GM12878 (cell line): ENCODE results near the gene STK38. TPM values are rescaled to one million over a fixed set of nuclear protein-coding genes. Genes with fewer than 3 reads are reported as not detected.

Source experiments
- ATAC-seq: fragments of 200-7000 bp; cut with Tn5 transposase; 3 replicates; pipeline ENCODE4 v1.9.1; 2020; ENCODE audit warnings: mild to moderate bottlenecking, moderate library complexity
- BruUV-seq: library from RNA; stranded (reverse); fragments of 400-500 nt; replicated peaks from 2 replicates; lab custom pipeline; 2021; lab: Mats Ljungman, UMichigan
- CTCF ChIA-PET: fragments of 300-600 bp; sonication (Branson Sonifier 250); formaldehyde crosslinking; extraction: SDS; loops from one replicate; lab custom pipeline; 2021; ENCODE audit warnings: inconsistent platforms; lab: Yijun Ruan, JAX
- POLR2A ChIA-PET: fragments of 350-600 bp; formaldehyde crosslinking; extraction: SDS; loops from one replicate; lab custom pipeline; 2021; ENCODE audit warnings: inconsistent platforms; lab: Charles Lee
- RAD21 ChIA-PET: fragments of 300-600 bp; sonication (Branson Sonifier 250); formaldehyde crosslinking; loops from one replicate; lab custom pipeline; 2023; ENCODE audit warnings: antibody characterized with exemption; ENCODE audit not compliant: unreplicated experiment; lab: Charles Lee
- SMC1A ChIA-PET: fragments of 300-600 bp; sonication (Branson Sonifier 250); formaldehyde crosslinking; loops from one replicate; lab custom pipeline; 2023; ENCODE audit not compliant: unreplicated experiment, uncharacterized antibody; lab: Charles Lee
- DNase-seq: peaks from one replicate; pipeline ENCODE4 v3.0.0-alpha.2; 2011; ENCODE audit warnings: low read depth, low spot score
- FAIRE-seq: peaks from 3 replicates; lab custom pipeline; 2011; peaks lifted over from hg19 to GRCh38; lab: Jason Lieb, UNC
- H2AFZ ChIP-seq: 2 replicates; pipeline ENCODE4 v1.6.0; 2011; ENCODE audit warnings: low read depth, low read length, control low read depth; ENCODE audit not compliant: control insufficient read depth
- H3K27ac ChIP-seq: 2 replicates; pipeline ENCODE4 v1.5.1; 2011; ENCODE audit warnings: control low read depth; ENCODE audit not compliant: control insufficient read depth, insufficient read depth
- H3K27me3 ChIP-seq, 2 experiments: replicated peaks in 1 of 2; 2 replicates each; pipeline versions ENCODE4 v1.6.0 to v1.6.1; 2011; ENCODE audit warnings: low read length in 1 of 2; ENCODE audit not compliant: control insufficient read depth in 2 of 2, insufficient read depth in 2 of 2
- H3K36me3 ChIP-seq, 2 experiments: 2 replicates each; pipeline ENCODE4 v1.5.1; 2011; ENCODE audit warnings: low read length in 1 of 2; ENCODE audit not compliant: control insufficient read depth in 2 of 2, insufficient read depth in 2 of 2
- H3K4me1 ChIP-seq: 2 replicates; pipeline ENCODE4 v1.6.1; 2011; ENCODE audit warnings: mild to moderate bottlenecking, low read length, moderate library complexity, mixed read lengths; ENCODE audit not compliant: control insufficient read depth, insufficient read depth
- H3K4me2 ChIP-seq: 2 replicates; pipeline ENCODE4 v1.6.0; 2011; ENCODE audit warnings: control low read depth; ENCODE audit not compliant: control insufficient read depth, insufficient read depth
- H3K4me3 ChIP-seq: fragments of 200-600 bp; sonication (generic); 2 replicates; pipeline ENCODE4 v1.5.1; 2016
- H3K79me2 ChIP-seq: 2 replicates; pipeline ENCODE4 v1.6.0; 2011; ENCODE audit warnings: low read length; ENCODE audit not compliant: control insufficient read depth, insufficient read depth
- H3K9ac ChIP-seq: 2 replicates; pipeline ENCODE4 v1.8.0; 2011; ENCODE audit warnings: low read length, control low read depth, mixed read lengths; ENCODE audit not compliant: control insufficient read depth, insufficient read depth
- H3K9me3 ChIP-seq: replicated peaks from 3 replicates; pipeline ENCODE4 v1.5.1; 2011; ENCODE audit warnings: mild to moderate bottlenecking, low read length; ENCODE audit not compliant: control insufficient read depth, insufficient read depth
- H4K20me1 ChIP-seq: 2 replicates; pipeline ENCODE4 v1.6.0; 2011; ENCODE audit not compliant: control insufficient read depth, insufficient read depth
- BRCA1 ChIP-seq: IDR thresholded peaks from 2 replicates; pipeline ENCODE4 v1.6.1; 2011; ENCODE audit warnings: low read depth, low read length, improper control_type of control experiment
- CEBPZ ChIP-seq: fragments of 150-350 bp; IDR thresholded peaks from 2 replicates; pipeline ENCODE4 v1.6.1; 2016; ENCODE audit warnings: low read depth, low read length
- EZH2 ChIP-seq: IDR thresholded peaks from 2 replicates; pipeline ENCODE4 v1.6.1; 2012; ENCODE audit warnings: low read depth, mild to moderate bottlenecking, control low read depth, inconsistent platforms, low read length, borderline replicate concordance; ENCODE audit not compliant: control insufficient read depth
- IRF3 ChIP-seq: fragments of 450-650 bp; IDR thresholded peaks from 2 replicates; pipeline ENCODE4 v1.6.1; 2014; ENCODE audit warnings: mild to moderate bottlenecking
- IRF4 ChIP-seq: IDR thresholded peaks from 2 replicates; pipeline ENCODE4 v1.6.1; 2011; ENCODE audit warnings: low read depth, low read length
- IRF5 ChIP-seq: fragments of 450-650 bp; IDR thresholded peaks from 2 replicates; pipeline ENCODE4 v1.6.1; 2017; ENCODE audit warnings: borderline replicate concordance
- LARP7 ChIP-seq: fragments of 450-650 bp; IDR thresholded peaks from 2 replicates; pipeline ENCODE4 v1.6.1; 2017; ENCODE audit warnings: mild to moderate bottlenecking
- SREBF1 ChIP-seq: IDR thresholded peaks from 2 replicates; pipeline ENCODE4 v1.6.1; 2012; ENCODE audit warnings: mild to moderate bottlenecking, low read length
- USF2 ChIP-seq: IDR thresholded peaks from 2 replicates; pipeline ENCODE4 v1.6.1; 2011; ENCODE audit warnings: low read depth, low read length, improper control_type of control experiment, borderline replicate concordance
- ZBED1 ChIP-seq: IDR thresholded peaks from 2 replicates; pipeline ENCODE4 v1.6.1; 2016; ENCODE audit warnings: borderline replicate concordance
- WGBS: methylation state at CpG from one replicate; pipeline ENCODE4 v1.1.6; 2016; ENCODE audit warnings: low lambda C conversion rate; ENCODE audit not compliant: insufficient replicate concordance, insufficient coverage; ENCODE audit errors: missing lambda C conversion rate; 5-methylcytosine and 5-hydroxymethylcytosine counted together
- in situ Hi-C: fragments of 300-500 bp; cut with MboI; formaldehyde crosslinking; loops from 9 replicates; pipeline ENCODE4 v1.14.3; 2018; ENCODE audit warnings: mixed read lengths
- intact Hi-C: fragments of 100-400 bp; cut with micrococcal nuclease; formaldehyde crosslinking; loops from one replicate; pipeline ENCODE4 v1.14.2; 2022; ENCODE audit not compliant: unreplicated experiment
- polyA plus RNA-seq, 11 experiments: library from polyadenylated mRNA; depleted of rRNA in 4 of 11; unstranded in 6 of 11; stranded (reverse) in 5 of 11; fragments of >200 nt; fragmentation: Nextera tagmentation in 4 of 11; fragmentation: Illumina TruSeq in 1 of 11; extraction: Ambion mirVana in 4 of 11; extraction: Trizol in 1 of 11; gene quantifications; 1 replicate in 1 of 11; 2 replicates in 10 of 11; pipeline versions ENCODE4 v1.2.1 to v1.2.3, GENCODE V29; 2011 to 2016; ENCODE audit warnings: inconsistent platforms in 2 of 11, missing spikeins in 2 of 11, low read depth in 1 of 11
- total RNA-seq, 4 experiments: library from RNA; depleted of rRNA in 3 of 4; stranded (reverse); fragments of >200 nt in 3 of 4; fragmentation: Illumina TruSeq in 1 of 4; extraction: Trizol in 1 of 4; gene quantifications; 2 replicates each; pipeline versions ENCODE4 v1.2.1 to v1.2.3, GENCODE V29; 2013 to 2021
- TF ChIP-seq, protein P1 (sequence below): fragments of 450-650 bp; IDR thresholded peaks from 2 replicates; pipeline ENCODE4 v1.6.1; 2017; ENCODE audit warnings: low read depth, mild to moderate bottlenecking, moderate library complexity

STK38 gene
- total and polyA plus RNA-seq, 10 of the 15 experiments (the other 5 are each of a cell fraction or from before 2014, with no cell fraction given): 4.1 to 18.7 (median 13.6) TPM

DNA sequence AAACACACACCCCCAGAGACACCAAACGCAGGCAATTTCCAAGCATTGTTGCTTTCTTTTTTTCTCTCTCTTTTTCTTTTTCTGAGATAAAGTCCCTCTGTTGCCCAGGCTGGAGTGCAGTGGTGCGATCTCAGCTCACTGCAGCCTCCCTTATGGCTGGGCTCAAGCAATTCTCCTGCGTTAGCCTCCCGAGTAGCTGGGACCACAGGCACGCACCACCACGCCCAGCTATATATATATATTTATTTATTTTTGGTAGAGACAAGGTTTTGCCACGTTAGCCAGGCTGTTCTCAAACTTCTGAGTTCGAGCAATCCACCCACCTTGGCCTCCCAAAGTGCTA lies 32.9 kb upstream of the STK38 start (continued):
- TF ChIP-seq USF2 (no peak), CEBPZ (no peak), ZBED1 (no peak)
- TF ChIP-seq, protein P1, sequence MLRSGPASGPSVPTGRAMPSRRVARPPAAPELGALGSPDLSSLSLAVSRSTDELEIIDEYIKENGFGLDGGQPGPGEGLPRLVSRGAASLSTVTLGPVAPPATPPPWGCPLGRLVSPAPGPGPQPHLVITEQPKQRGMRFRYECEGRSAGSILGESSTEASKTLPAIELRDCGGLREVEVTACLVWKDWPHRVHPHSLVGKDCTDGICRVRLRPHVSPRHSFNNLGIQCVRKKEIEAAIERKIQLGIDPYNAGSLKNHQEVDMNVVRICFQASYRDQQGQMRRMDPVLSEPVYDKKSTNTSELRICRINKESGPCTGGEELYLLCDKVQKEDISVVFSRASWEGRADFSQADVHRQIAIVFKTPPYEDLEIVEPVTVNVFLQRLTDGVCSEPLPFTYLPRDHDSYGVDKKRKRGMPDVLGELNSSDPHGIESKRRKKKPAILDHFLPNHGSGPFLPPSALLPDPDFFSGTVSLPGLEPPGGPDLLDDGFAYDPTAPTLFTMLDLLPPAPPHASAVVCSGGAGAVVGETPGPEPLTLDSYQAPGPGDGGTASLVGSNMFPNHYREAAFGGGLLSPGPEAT: no peak

DNA sequence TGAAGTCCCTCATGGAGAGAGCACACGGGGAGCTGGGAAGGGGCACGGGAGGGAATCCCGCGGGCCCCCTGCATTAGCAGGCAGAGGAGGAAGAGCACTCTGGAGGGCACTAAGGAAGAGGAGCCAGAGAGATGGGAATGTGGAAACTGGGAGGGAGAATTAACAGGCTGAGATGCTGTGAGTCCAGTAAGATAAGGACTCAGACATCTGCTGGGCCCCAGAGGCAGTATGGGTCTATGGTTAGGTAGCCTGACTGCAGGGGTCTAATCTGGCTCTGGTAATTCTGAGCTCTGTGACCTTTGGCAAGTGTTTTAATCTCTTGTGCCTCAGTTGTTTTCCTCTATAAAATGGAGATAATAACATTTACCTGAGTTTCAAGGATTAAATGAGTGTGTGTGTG lies 31.2 kb upstream of the STK38 start:
- Histone ChIP-seq H3K9ac (no peak overlapping the region), H2AFZ (no peak overlapping the region), H3K79me2 (no peaks in the 10 kb centered on the region), H3K9me3 (no peaks in the 10 kb centered on the region), H4K20me1 (no peaks in the 10 kb centered on the region), H3K27me3 (no peaks in the 10 kb centered on the region), H3K27ac (no peak overlapping the region), H3K36me3 (no peaks in the 10 kb centered on the region), H3K4me1 (0 out of 2 replicates have a peak, but pooled peaks cover 4% of the 10 kb centered on the region), H3K4me3 (no peak overlapping the region), H3K4me2 (no peak overlapping the region)
- in situ Hi-C loops: no loop called here
- 100% methylated on average over 4 of the region's 4 CpGs for WGBS
- ChIA-PET SMC1A (interaction anchor here (1.2 to 1.8 kb wide), 3 partner anchors 10 to 155 kb away, joined by 3 to 6 read pairs (median 3); no protein-coding TSS in a partner anchor), RAD21 (interaction anchor here (0.6 kb wide), 1 partner anchor 34 kb away, joined by 5 read pairs; no protein-coding TSS in a partner anchor), POLR2A (no interaction called here), CTCF (interaction anchor here (1.3 to 2.8 kb wide), 3 partner anchors 8 to 156 kb away, joined by 3 to 24 read pairs (median 4); no protein-coding TSS in a partner anchor)
- BruUV-seq: no TSS peak
- FAIRE-seq (no peak), DNase-seq (no peak), ATAC-seq (no peak)
- TF ChIP-seq BRCA1: no peak
- TF ChIP-seq SREBF1: no peak
- TF ChIP-seq LARP7: no peak
- no peak for TF ChIP-seq IRF5
- no peak for TF ChIP-seq EZH2
- TF ChIP-seq IRF4: no peak
- TF ChIP-seq IRF3: no peak
- intact Hi-C loops: loop anchor here (5.0 kb wide), 1 partner anchor 156 kb away; no protein-coding TSS in a partner anchor
